Common myeloid progenitor, CD34-positive (primary cell): ENCODE results near the gene ENOX2.

ENCODE experiments used
- CTCF ChIA-PET: fragments of 350-600 bp; sonication (Branson Sonifier 250); formaldehyde crosslinking; loops from one replicate; lab custom pipeline; 2021; ENCODE audit warnings: antibody characterized with exemption; lab: Charles Lee
- POLR2A ChIA-PET: fragments of 350-600 bp; sonication (Branson Sonifier 250); formaldehyde crosslinking; loops from one replicate; lab custom pipeline; 2021; ENCODE audit warnings: antibody characterized with exemption; lab: Charles Lee
- DNase-seq, 3 donors: peaks; one replicate each; pipeline versions ENCODE4 v3.0.0 to v3.0.0-alpha.2; 2013
- H3K27ac ChIP-seq, 2 experiments: 1 replicate in 1 of 2; 2 replicates in 1 of 2; pipeline ENCODE4 v1.7.0; 2013; ENCODE audit warnings: inconsistent platforms in 2 of 2, low read length in 2 of 2, mild to moderate bottlenecking in 2 of 2, low read depth in 1 of 2, moderate library complexity in 1 of 2; ENCODE audit not compliant: severe bottlenecking in 2 of 2, insufficient read depth in 1 of 2, poor library complexity in 1 of 2
- H3K27me3 ChIP-seq, 5 experiments: replicated peaks in 2 of 5; 1 replicate in 3 of 5; 2 replicates in 2 of 5; pipeline versions ENCODE4 v1.6.1 to v1.7.0; 2013; ENCODE audit warnings: low read length in 4 of 5, mild to moderate bottlenecking in 2 of 5, moderate library complexity in 2 of 5, inconsistent platforms in 1 of 5; ENCODE audit not compliant: insufficient read depth in 5 of 5, control insufficient read depth in 4 of 5
- H3K36me3 ChIP-seq, 4 experiments: 1 replicate in 2 of 4; 2 replicates in 2 of 4; pipeline versions ENCODE4 v1.6.1 to v1.7.0; 2013; ENCODE audit warnings: low read length in 3 of 4, control low read depth in 1 of 4, mild to moderate bottlenecking in 1 of 4; ENCODE audit not compliant: control insufficient read depth in 4 of 4, insufficient read depth in 4 of 4
- H3K4me1 ChIP-seq, 4 experiments: 1 replicate in 3 of 4; 2 replicates in 1 of 4; pipeline versions ENCODE4 v1.6.1 to v1.7.1; 2013; ENCODE audit warnings: low read length in 3 of 4, mild to moderate bottlenecking in 3 of 4, control low read depth in 1 of 4, inconsistent platforms in 1 of 4, moderate library complexity in 1 of 4; ENCODE audit not compliant: control insufficient read depth in 4 of 4, insufficient read depth in 4 of 4; ENCODE audit errors: control extremely low read depth in 1 of 4
- H3K4me3 ChIP-seq, 7 experiments: 1 replicate in 4 of 7; 2 replicates in 3 of 7; pipeline versions ENCODE4 v1.5.1 to v1.7.0; 2013; ENCODE audit warnings: mild to moderate bottlenecking in 7 of 7, low read length in 6 of 7, moderate library complexity in 6 of 7, inconsistent platforms in 2 of 7, low read depth in 2 of 7, control low read depth in 1 of 7; ENCODE audit not compliant: insufficient read depth in 4 of 7, control insufficient read depth in 1 of 7; ENCODE audit errors: extremely low read depth in 1 of 7
- H3K9me3 ChIP-seq, 5 experiments: 1 replicate in 4 of 5; 2 replicates in 1 of 5; pipeline versions ENCODE4 v1.6.1 to v1.7.1; 2013; ENCODE audit warnings: low read length in 4 of 5, mild to moderate bottlenecking in 2 of 5, inconsistent platforms in 1 of 5, low read depth in 1 of 5, moderate library complexity in 1 of 5; ENCODE audit not compliant: control insufficient read depth in 4 of 5, insufficient read depth in 2 of 5; ENCODE audit errors: control extremely low read depth in 1 of 5
- WGBS: methylation state at CpG from one replicate; pipeline ENCODE4 v1.1.5; 2013; ENCODE audit not compliant: insufficient coverage; 5-methylcytosine and 5-hydroxymethylcytosine counted together

Gene ENOX2

GRCh38 chrX:130770615-130771014 lies 132.4 kb downstream of the ENOX2 start:
- no peaks in the 10 kb centered on the region for H3K9me3 ChIP-seq
- H3K36me3 ChIP-seq: no peaks in the 10 kb centered on the region
- 78% methylated on average over 1 of the region's 3 CpGs for WGBS
- no peak overlapping the region for H3K27ac ChIP-seq
- peak in 2 of 3 donors; percentile 11 to 26 for DNase-seq
- CTCF ChIA-PET: no interaction called here
- no peaks in the 10 kb centered on the region for H3K27me3 ChIP-seq
- H3K4me1 ChIP-seq: peaks cover 0 to 6% (median 2%) of the 10 kb centered on the region in 4 experiments
- POLR2A ChIA-PET: no interaction called here
- no peak overlapping the region for H3K4me3 ChIP-seq

DNA sequence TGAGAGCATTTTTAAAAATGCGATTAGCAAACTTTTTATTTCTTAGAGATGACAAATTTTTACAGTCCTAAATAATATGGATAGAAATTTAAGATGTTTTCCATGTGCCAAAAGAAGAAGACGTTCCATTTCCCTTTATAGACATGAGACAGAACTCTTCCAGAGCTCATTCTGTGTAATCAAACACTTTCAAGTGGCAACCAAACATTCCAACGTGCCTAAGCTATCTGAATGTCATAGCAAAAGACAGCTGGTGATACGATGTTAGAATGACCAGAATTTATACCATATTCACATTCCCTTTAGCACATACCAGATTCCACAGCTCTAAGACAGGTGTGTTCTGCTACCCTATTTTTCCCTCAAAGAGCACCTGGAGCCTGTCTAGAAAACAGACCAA lies 133.2 kb downstream of the ENOX2 start:
- H3K9me3 ChIP-seq: no peaks in the 10 kb centered on the region
- peaks cover 0 to 6% (median 2%) of the 10 kb centered on the region in 4 experiments for H3K4me1 ChIP-seq
- H3K27me3 ChIP-seq: no peaks in the 10 kb centered on the region
- H3K4me3 ChIP-seq: no peak overlapping the region
- no peak for DNase-seq
- CTCF ChIA-PET: no interaction called here
- POLR2A ChIA-PET: no interaction called here
- no peak overlapping the region for H3K27ac ChIP-seq
- WGBS: 17% methylated on average over 1 of the region's 4 CpGs
- no peaks in the 10 kb centered on the region for H3K36me3 ChIP-seq

- Histone ChIP-seq H3K4me1 (no peaks in the 10 kb centered on the region), H3K36me3 (no peaks in the 10 kb centered on the region), H3K27me3 (no peaks in the 10 kb centered on the region), H3K4me3 (no peak overlapping the region), H3K27ac (no peak overlapping the region), H3K9me3 (no peaks in the 10 kb centered on the region)
- no peak for DNase-seq
- WGBS: no CpG with 5 or more reads among the region's 1 CpG
- CTCF ChIA-PET: no interaction called here
- POLR2A ChIA-PET: no interaction called here
Observed at GRCh38 chrX:130758072-130758471, 144.9 kb downstream of the ENOX2 start.

DNA sequence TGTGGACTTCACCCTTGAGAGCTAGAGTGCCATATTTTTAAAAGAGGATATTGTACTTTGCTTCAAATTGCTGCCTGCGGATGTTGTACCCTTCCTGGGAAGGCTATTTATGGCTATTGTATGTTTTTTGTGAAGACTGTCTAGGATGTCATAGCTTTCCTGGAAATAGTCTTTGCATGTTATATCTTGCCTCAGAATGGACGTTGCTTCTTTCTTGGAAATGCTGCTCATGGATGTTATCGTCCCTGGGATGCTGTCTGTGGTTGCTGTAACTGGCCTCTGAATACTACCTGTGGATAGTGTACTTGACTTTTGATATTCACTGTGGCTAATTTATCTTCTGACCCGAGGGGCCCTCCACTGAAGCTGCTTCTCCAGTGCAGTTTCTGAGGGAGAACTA lies 146.8 kb downstream of the ENOX2 start:
- Histone ChIP-seq H3K27ac (peak overlapping the region in 1 of 2 experiments; percentile 2), H3K27me3 (no peaks in the 10 kb centered on the region), H3K4me3 (no peak overlapping the region), H3K4me1 (no peaks in the 10 kb centered on the region), H3K9me3 (no peaks in the 10 kb centered on the region), H3K36me3 (no peaks in the 10 kb centered on the region)
- CTCF ChIA-PET: no interaction called here
- 71% methylated on average over 3 of the region's 4 CpGs for WGBS
- DNase-seq: no peak
- POLR2A ChIA-PET: no interaction called here

- no peak for DNase-seq
- Histone ChIP-seq H3K4me1 (no peaks in the 10 kb centered on the region), H3K9me3 (no peaks in the 10 kb centered on the region), H3K36me3 (no peaks in the 10 kb centered on the region), H3K4me3 (no peak overlapping the region), H3K27me3 (no peaks in the 10 kb centered on the region), H3K27ac (no peak overlapping the region)
- WGBS: no CpG with 5 or more reads among the region's 1 CpG
- ChIA-PET CTCF (no interaction called here), POLR2A (no interaction called here)
Observed at GRCh38 chrX:130754353-130754752, 148.7 kb downstream of the ENOX2 start.

- POLR2A ChIA-PET: no interaction called here
- Histone ChIP-seq H3K9me3 (peaks cover 0 to 1% (median 0%) of the 10 kb centered on the region in 5 experiments), H3K36me3 (no peaks in the 10 kb centered on the region), H3K27me3 (no peaks in the 10 kb centered on the region), H3K4me1 (no peaks in the 10 kb centered on the region), H3K4me3 (no peak overlapping the region), H3K27ac (no peak overlapping the region)
- DNase-seq: no peak
- WGBS: 80% methylated on average over 1 of the region's 2 CpGs
- CTCF ChIA-PET: no interaction called here
Observed at GRCh38 chrX:130746709-130747342, 156.2 kb downstream of the ENOX2 start.

- POLR2A ChIA-PET: no interaction called here
- Histone ChIP-seq H3K4me1 (no peaks in the 10 kb centered on the region), H3K9me3 (peaks cover 0 to 1% (median 0%) of the 10 kb centered on the region in 5 experiments), H3K27ac (no peak overlapping the region), H3K27me3 (no peaks in the 10 kb centered on the region), H3K4me3 (no peak overlapping the region), H3K36me3 (no peaks in the 10 kb centered on the region)
- CTCF ChIA-PET: no interaction called here
- 90% methylated on average over 3 of the region's 3 CpGs for WGBS
- no peak for DNase-seq
Observed at GRCh38 chrX:130746077-130746476, 156.9 kb downstream of the ENOX2 start.
